HK-2 (cell line): Measurements from ENCODE around the gene HMGCS1.
"Not testable (repeated sequence)": the region's sequence is repeated elsewhere in the genome, so short reads cannot be mapped to it uniquely, and the experiment has no call there.

ENCODE experiments used
- DNase-seq: peaks from one replicate; pipeline ENCODE4 v3.0.0-alpha.2; 2018; ENCODE audit not compliant: unreplicated experiment

The HMGCS1 gene

GRCh38 chr5:43313035-43313853, at the start of gene HMGCS1:
HMGCS1 (minus strand) TSS chr5:43313412; CDS start chr5:43298965, 14,447 bp downstream.
- peak; percentile 99 for DNase-seq

GRCh38 chr5:43358726-43359125, 45.5 kb upstream of the HMGCS1 start:
- DNase-seq, result no peak

GRCh38 chr5:43358301-43358700, 45.1 kb upstream of the HMGCS1 start:
- DNase-seq, result no peak

- no peak for DNase-seq
These were observed 44.7 kb upstream of the HMGCS1 start for GRCh38 chr5:43357878-43358281.

GRCh38 chr5:43357067-43357466, 43.9 kb upstream of the HMGCS1 start:
- no peak for DNase-seq

- no peak for DNase-seq
These were observed 41.6 kb upstream of the HMGCS1 start for GRCh38 chr5:43354774-43355173.

- no peak for DNase-seq
These were observed 40.5 kb upstream of the HMGCS1 start for GRCh38 chr5:43353668-43354067.

- DNase-seq, result no peak
These were observed 39.7 kb upstream of the HMGCS1 start for GRCh38 chr5:43352915-43353314.

GRCh38 chr5:43352131-43352530, 38.9 kb upstream of the HMGCS1 start:
- DNase-seq, result no peak

GRCh38 chr5:43348861-43349363, 35.7 kb upstream of the HMGCS1 start:
- DNase-seq, result no peak

GRCh38 chr5:43348207-43348606, 35.0 kb upstream of the HMGCS1 start:
- DNase-seq, result no peak

GRCh38 chr5:43338862-43339261, 25.6 kb upstream of the HMGCS1 start:
- no peak for DNase-seq

GRCh38 chr5:43336159-43336558, 22.9 kb upstream of the HMGCS1 start:
- DNase-seq, result no peak

- DNase-seq, result no peak
These were observed 22.5 kb upstream of the HMGCS1 start for GRCh38 chr5:43335681-43336080.

GRCh38 chr5:43332401-43332800, 19.2 kb upstream of the HMGCS1 start:
- no peak for DNase-seq

GRCh38 chr5:43325624-43326023, 12.4 kb upstream of the HMGCS1 start:
- DNase-seq, result not testable (repeated sequence)

- not testable (repeated sequence) for DNase-seq
These were observed 10.3 kb upstream of the HMGCS1 start for GRCh38 chr5:43323488-43323887.

- no peak for DNase-seq
These were observed 7.6 kb upstream of the HMGCS1 start for GRCh38 chr5:43320846-43321245.

- DNase-seq, result peak; percentile 8
These were observed 3.2 kb upstream of the HMGCS1 start for GRCh38 chr5:43316421-43316820.

- DNase-seq, result no peak
These were observed 2.5 kb upstream of the HMGCS1 start for GRCh38 chr5:43315682-43316081.

GRCh38 chr5:43315263-43315662, 2.1 kb upstream of the HMGCS1 start:
- DNase-seq, result peak; percentile 14

- no peak for DNase-seq
These were observed 1.5 kb upstream of the HMGCS1 start for GRCh38 chr5:43314724-43315123.

GRCh38 chr5:43313854-43314457, 744 bp upstream of the HMGCS1 start:
- peak; percentile 20 for DNase-seq
